ENCODE data around the gene IL4R.

- no peak for TF ChIP-seq CTCF (IDR thresholded peaks at IDR 0.05 in 8 of 11, conservative IDR thresholded peaks at IDR 0.05 in 3 of 11)
- peak in 2 of 3 donors; percentile 16 to 73 for TF ChIP-seq POLR2AphosphoS5 (IDR thresholded peaks at IDR 0.05)
Measured at GRCh38 chr16:27344721-27345120, 30.9 kb downstream of the IL4R start.

Data from spleen (tissue), 7 donors.